A549 (cell line): ENCODE measurements around the gene CXCL5. TPM values are rescaled to one million over a fixed set of nuclear protein-coding genes. Genes with fewer than 3 reads are reported as not detected.
A peak's percentile ranks its signal among the peaks of the same experiment; 100 is the strongest.

Experiments used
- ATAC-seq, 2 experiments: fragments of 200-7000 bp in 1 of 2; fragments of >200 bp in 1 of 2; cut with Nextera tagmentation in 1 of 2; cut with Tn5 transposase in 1 of 2; 3 replicates each; pipeline versions ENCODE4 v1.8.0 to v1.9.1; 2018 to 2020; ENCODE audit warnings: mild to moderate bottlenecking in 1 of 2, moderate library complexity in 1 of 2
- CTCF ChIA-PET: fragments of 300-600 bp; sonication (Branson Sonifier 250); formaldehyde crosslinking; extraction: SDS; loops from one replicate; lab custom pipeline; 2021; ENCODE audit warnings: antibody characterized with exemption, inconsistent platforms; lab: Yijun Ruan, JAX
- POLR2A ChIA-PET: fragments of 350-600 bp; formaldehyde crosslinking; extraction: SDS; loops from one replicate; lab custom pipeline; 2021; ENCODE audit warnings: antibody characterized with exemption, inconsistent platforms; lab: Yijun Ruan, JAX
- DNase-seq, 2 experiments: peaks; one replicate each; pipeline versions ENCODE4 v3.0.0 to v3.0.0-alpha.2; 2011 to 2016; ENCODE audit warnings: low read depth in 1 of 2, low spot score in 1 of 2
- FAIRE-seq: peaks from 2 replicates; lab custom pipeline; 2011; peaks lifted over from hg19 to GRCh38; lab: Jason Lieb, UNC
- H3K27ac ChIP-seq, 2 experiments: fragments of >200 bp; sonication (Bioruptor Twin); formaldehyde crosslinking; 3 replicates each; pipeline ENCODE4 v1.5.1; 2016 to 2017
- H3K4me1 ChIP-seq: fragments of >200 bp; sonication (Bioruptor Twin); formaldehyde crosslinking; 3 replicates; pipeline ENCODE4 v1.6.1; 2016
- H3K4me2 ChIP-seq: fragments of >200 bp; sonication (Bioruptor Twin); formaldehyde crosslinking; 3 replicates; pipeline ENCODE4 v1.6.1; 2016
- H3K4me3 ChIP-seq: fragments of >200 bp; sonication (Bioruptor Twin); formaldehyde crosslinking; 3 replicates; pipeline ENCODE4 v1.5.1; 2016
- H3K9me3 ChIP-seq: fragments of >200 bp; sonication (Bioruptor Twin); formaldehyde crosslinking; 3 replicates; pipeline ENCODE4 v1.6.1; 2016
- ATOH8 ChIP-seq: fragments of 250-450 bp; sonication (Bioruptor Pico); IDR thresholded peaks from 2 replicates; pipeline ENCODE4 v1.5.0; 2020; ENCODE audit warnings: low read depth, mild to moderate bottlenecking, moderate library complexity
- CBX8 ChIP-seq: fragments of 200-600 bp; sonication (generic); IDR thresholded peaks from 2 replicates; pipeline ENCODE4 v1.6.1; 2016
- CEBPB ChIP-seq, 2 experiments: fragments of >200 bp in 1 of 2; sonication (Bioruptor Twin) in 1 of 2; formaldehyde crosslinking in 1 of 2; IDR thresholded peaks; 2 replicates each; pipeline ENCODE4 v1.6.1; 2012 to 2016
- CHD2 ChIP-seq: fragments of 150-350 bp; IDR thresholded peaks from 2 replicates; pipeline ENCODE4 v1.6.1; 2014; ENCODE audit warnings: low read length; ENCODE audit not compliant: partially characterized antibody
- CHD4 ChIP-seq: fragments of 200-600 bp; sonication (generic); IDR thresholded peaks from 2 replicates; pipeline ENCODE4 v1.6.1; 2016; ENCODE audit warnings: antibody characterized with exemption, mild to moderate bottlenecking, borderline replicate concordance
- EHMT2 ChIP-seq: fragments of 200-600 bp; sonication (generic); IDR thresholded peaks from 2 replicates; pipeline ENCODE4 v1.6.1; 2016; ENCODE audit warnings: antibody characterized with exemption, low read depth, mild to moderate bottlenecking, moderate library complexity
- EP300 ChIP-seq, 2 experiments: fragments of >200 bp; sonication (Bioruptor Twin); formaldehyde crosslinking; IDR thresholded peaks; 2 replicates in 1 of 2; 3 replicates in 1 of 2; pipeline ENCODE4 v1.6.1; 2016 to 2017
- ESRRA ChIP-seq: fragments of 150-350 bp; IDR thresholded peaks from 2 replicates; pipeline ENCODE4 v1.6.1; 2014; ENCODE audit warnings: mild to moderate bottlenecking, low read length, borderline replicate concordance
- FOSL2 ChIP-seq, 2 experiments: fragments of 450-650 bp in 1 of 2; fragments of >200 bp in 1 of 2; sonication (Bioruptor Twin) in 1 of 2; formaldehyde crosslinking; IDR thresholded peaks; 2 replicates each; pipeline versions ENCODE4 v1.5.0 to v1.6.1; 2016 to 2020; ENCODE audit warnings: mild to moderate bottlenecking in 1 of 2, moderate library complexity in 1 of 2
- HEYL ChIP-seq: fragments of 250-450 bp; sonication (Bioruptor Pico); IDR thresholded peaks from 2 replicates; pipeline ENCODE4 v1.8.0; 2021; ENCODE audit warnings: mild to moderate bottlenecking, moderate library complexity
- HOXB13 ChIP-seq: fragments of 250-450 bp; sonication (Bioruptor Pico); IDR thresholded peaks from 2 replicates; pipeline ENCODE4 v1.5.0; 2020; ENCODE audit warnings: low read depth, mild to moderate bottlenecking, moderate library complexity
- JUNB ChIP-seq: fragments of >200 bp; sonication (Bioruptor Twin); formaldehyde crosslinking; IDR thresholded peaks from 2 replicates; pipeline ENCODE4 v1.6.1; 2016
- KDM1A ChIP-seq: fragments of 200-600 bp; sonication (generic); IDR thresholded peaks from 2 replicates; pipeline ENCODE4 v1.6.1; 2016; ENCODE audit warnings: low read depth, mild to moderate bottlenecking
- KDM5A ChIP-seq: fragments of 200-600 bp; sonication (generic); IDR thresholded peaks from 2 replicates; pipeline ENCODE4 v1.6.1; 2016; ENCODE audit warnings: antibody characterized with exemption, mild to moderate bottlenecking
- MAFK ChIP-seq: fragments of 450-650 bp; IDR thresholded peaks from 2 replicates; pipeline ENCODE4 v1.6.1; 2014; ENCODE audit not compliant: partially characterized antibody
- NFE2L2 ChIP-seq: fragments of 150-350 bp; conservative IDR thresholded peaks from 2 replicates; pipeline ENCODE4 v1.6.1; 2014; ENCODE audit warnings: low read length
- NPAS2 ChIP-seq: fragments of 250-450 bp; sonication (Bioruptor Pico); IDR thresholded peaks from 2 replicates; pipeline ENCODE4 v1.8.0; 2022; ENCODE audit warnings: mild to moderate bottlenecking, moderate library complexity, borderline replicate concordance
- POLR2AphosphoS2 ChIP-seq: conservative IDR thresholded peaks from 2 replicates; pipeline ENCODE4 v1.6.1; 2012; ENCODE audit warnings: low read length, improper control_type of control experiment, inconsistent platforms
- SMC3 ChIP-seq: fragments of >200 bp; sonication (Bioruptor Twin); formaldehyde crosslinking; IDR thresholded peaks from 3 replicates; pipeline ENCODE4 v1.6.1; 2018; ENCODE audit warnings: inconsistent platforms
- SREBF2 ChIP-seq: fragments of 450-650 bp; IDR thresholded peaks from 2 replicates; pipeline ENCODE4 v1.6.1; 2014; ENCODE audit warnings: mild to moderate bottlenecking, moderate library complexity
- ZC3H11A ChIP-seq: fragments of 450-650 bp; IDR thresholded peaks from 2 replicates; pipeline ENCODE4 v1.6.1; 2014; ENCODE audit warnings: antibody characterized with exemption, mild to moderate bottlenecking
- ZNF302 ChIP-seq: fragments of 250-450 bp; sonication (Bioruptor Pico); IDR thresholded peaks from 2 replicates; pipeline ENCODE4 v1.9.0; 2021; ENCODE audit warnings: inconsistent platforms, mild to moderate bottlenecking, moderate library complexity
- ZSCAN20 ChIP-seq: fragments of 250-450 bp; sonication (Bioruptor Pico); IDR thresholded peaks from 2 replicates; pipeline ENCODE4 v1.8.0; 2022; ENCODE audit warnings: mild to moderate bottlenecking, moderate library complexity
- WGBS: methylation state at CpG from one replicate; pipeline ENCODE4 v1.1.6; 2017; ENCODE audit errors: missing lambda C conversion rate; 5-methylcytosine and 5-hydroxymethylcytosine counted together
- polyA plus RNA-seq, 4 experiments: library from polyadenylated mRNA; depleted of rRNA in 3 of 4; stranded (reverse); fragments of >200 nt; fragmentation: RNase III in 1 of 4; extraction: RNeasy Plus Mini Kit Qiagen cat#74134 plus additional on column Dnase treatment in 1 of 4; gene quantifications; 2 replicates in 3 of 4; 3 replicates in 1 of 4; pipeline ENCODE4 v1.2.3, GENCODE V29; 2011 to 2017
- TF ChIP-seq, protein P1 (sequence below): fragments of 150-350 bp; IDR thresholded peaks from 2 replicates; pipeline ENCODE4 v1.6.1; 2014; ENCODE audit warnings: low read depth, mild to moderate bottlenecking, low read length
- TF ChIP-seq, protein P2 (sequence below): IDR thresholded peaks from 2 replicates; pipeline ENCODE4 v1.6.1; 2012
- TF ChIP-seq, protein P3 (sequence below): fragments of >200 bp; sonication (Bioruptor Twin); formaldehyde crosslinking; IDR thresholded peaks from 2 replicates; pipeline ENCODE4 v1.6.1; 2016
- TF ChIP-seq, protein P4 (sequence below): fragments of 450-650 bp; IDR thresholded peaks from 2 replicates; pipeline ENCODE4 v1.6.1; 2014; ENCODE audit warnings: antibody characterized with exemption
- TF ChIP-seq, protein P5 (sequence below): fragments of 200-600 bp; sonication (generic); IDR thresholded peaks from 2 replicates; pipeline ENCODE4 v1.6.1; 2016; ENCODE audit warnings: antibody characterized with exemption, mild to moderate bottlenecking, moderate library complexity

The CXCL5 gene
- polyA plus RNA-seq, 2 of the 4 experiments (the other 2 are of a cell fraction) = 127 to 195 TPM

- TF ChIP-seq CEBPB (IDR thresholded peaks at IDR 0.05) = peak; percentile 86 to 87; a peak in 3 of 4 replicates
- TF ChIP-seq, protein P1, sequence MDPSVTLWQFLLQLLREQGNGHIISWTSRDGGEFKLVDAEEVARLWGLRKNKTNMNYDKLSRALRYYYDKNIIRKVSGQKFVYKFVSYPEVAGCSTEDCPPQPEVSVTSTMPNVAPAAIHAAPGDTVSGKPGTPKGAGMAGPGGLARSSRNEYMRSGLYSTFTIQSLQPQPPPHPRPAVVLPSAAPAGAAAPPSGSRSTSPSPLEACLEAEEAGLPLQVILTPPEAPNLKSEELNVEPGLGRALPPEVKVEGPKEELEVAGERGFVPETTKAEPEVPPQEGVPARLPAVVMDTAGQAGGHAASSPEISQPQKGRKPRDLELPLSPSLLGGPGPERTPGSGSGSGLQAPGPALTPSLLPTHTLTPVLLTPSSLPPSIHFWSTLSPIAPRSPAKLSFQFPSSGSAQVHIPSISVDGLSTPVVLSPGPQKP = no peak
- TF ChIP-seq, protein P2, sequence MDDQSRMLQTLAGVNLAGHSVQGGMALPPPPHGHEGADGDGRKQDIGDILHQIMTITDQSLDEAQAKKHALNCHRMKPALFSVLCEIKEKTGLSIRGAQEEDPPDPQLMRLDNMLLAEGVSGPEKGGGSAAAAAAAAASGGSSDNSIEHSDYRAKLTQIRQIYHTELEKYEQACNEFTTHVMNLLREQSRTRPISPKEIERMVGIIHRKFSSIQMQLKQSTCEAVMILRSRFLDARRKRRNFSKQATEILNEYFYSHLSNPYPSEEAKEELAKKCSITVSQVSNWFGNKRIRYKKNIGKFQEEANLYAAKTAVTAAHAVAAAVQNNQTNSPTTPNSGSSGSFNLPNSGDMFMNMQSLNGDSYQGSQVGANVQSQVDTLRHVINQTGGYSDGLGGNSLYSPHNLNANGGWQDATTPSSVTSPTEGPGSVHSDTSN = no peak
- TF ChIP-seq CHD4 = no peak
- no peak for TF ChIP-seq ATOH8 (CRISPR knock-in tag)
- TF ChIP-seq EP300 (IDR thresholded peaks at IDR 0.05) = peak; percentile 90 to 96; a peak in 4 of 5 replicates
- no peak for TF ChIP-seq EHMT2
Observed at GRCh38 chr4:74005528-74005927, 7.1 kb upstream of the CXCL5 start (continued).

GRCh38 chr4:74004668-74005067 lies 6.2 kb upstream of the CXCL5 start:
- CTCF ChIA-PET = no interaction called here
- Histone ChIP-seq H3K27ac (peak overlapping the region; percentile 78 to 89), H3K4me1 (peaks cover 34% of the 10 kb centered on the region), H3K4me2 (peak overlapping the region; percentile 66), H3K4me3 (no peak overlapping the region; the same call in 2 of the 3 replicates), H3K9me3 (peaks cover 8% of the 10 kb centered on the region; the same call in 1 of the 3 replicates)
- DNase-seq = no peak
- WGBS = 6% methylated on average over 4 of the region's 4 CpGs
- peak in 1 of 2 experiments; percentile 46; a peak in 1 of 6 replicates for ATAC-seq
- no peak for FAIRE-seq
- TF ChIP-seq HOXB13 (no peak), JUNB (no peak), KDM1A (no peak), KDM5A (no peak), ZNF302 (no peak), HEYL (CRISPR knock-in tag) (no peak), NPAS2 (CRISPR knock-in tag) (no peak), ZC3H11A (no peak), MAFK (no peak)
- TF ChIP-seq, protein P3, sequence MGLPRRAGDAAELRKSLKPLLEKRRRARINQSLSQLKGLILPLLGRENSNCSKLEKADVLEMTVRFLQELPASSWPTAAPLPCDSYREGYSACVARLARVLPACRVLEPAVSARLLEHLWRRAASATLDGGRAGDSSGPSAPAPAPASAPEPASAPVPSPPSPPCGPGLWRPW = no peak
- POLR2A ChIA-PET = no interaction called here

GRCh38 chr4:74000301-74000700 lies 1.8 kb upstream of the CXCL5 start:
- Histone ChIP-seq H3K27ac (peak overlapping the region; percentile 93 to 99; a peak in 5 of 6 replicates), H3K4me2 (no peak overlapping the region), H3K9me3 (peaks cover 8% of the 10 kb centered on the region; the same call in 1 of the 3 replicates), H3K4me3 (no peak overlapping the region), H3K4me1 (peaks cover 28% of the 10 kb centered on the region)
- ATAC-seq = no peak
- ChIA-PET CTCF (interaction anchor here (2.9 to 4.4 kb wide), 3 partner anchors 38 to 134 kb away, joined by 22 to 30 read pairs (median 23); partner anchors contain the start of genes CXCL2 and CXCL3), POLR2A (no interaction called here)
- FAIRE-seq = no peak
- DNase-seq = no peak
- WGBS = 88% methylated on average over 6 of the region's 6 CpGs
- TF ChIP-seq ZNF302 (no peak), MAFK (no peak), FOSL2 (IDR thresholded peaks at IDR 0.05) (no peak), FOSL2 (CRISPR knock-in tag; IDR thresholded peaks at IDR 0.05) (no peak), POLR2AphosphoS2 (no peak), KDM5A (no peak), SREBF2 (no peak), SMC3 (no peak), CHD2 (no peak), ZSCAN20 (no peak), ESRRA (no peak), NFE2L2 (no peak), CBX8 (no peak)
- TF ChIP-seq, protein P4, sequence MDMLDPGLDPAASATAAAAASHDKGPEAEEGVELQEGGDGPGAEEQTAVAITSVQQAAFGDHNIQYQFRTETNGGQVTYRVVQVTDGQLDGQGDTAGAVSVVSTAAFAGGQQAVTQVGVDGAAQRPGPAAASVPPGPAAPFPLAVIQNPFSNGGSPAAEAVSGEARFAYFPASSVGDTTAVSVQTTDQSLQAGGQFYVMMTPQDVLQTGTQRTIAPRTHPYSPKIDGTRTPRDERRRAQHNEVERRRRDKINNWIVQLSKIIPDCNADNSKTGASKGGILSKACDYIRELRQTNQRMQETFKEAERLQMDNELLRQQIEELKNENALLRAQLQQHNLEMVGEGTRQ = no peak
- TF ChIP-seq, protein P5, sequence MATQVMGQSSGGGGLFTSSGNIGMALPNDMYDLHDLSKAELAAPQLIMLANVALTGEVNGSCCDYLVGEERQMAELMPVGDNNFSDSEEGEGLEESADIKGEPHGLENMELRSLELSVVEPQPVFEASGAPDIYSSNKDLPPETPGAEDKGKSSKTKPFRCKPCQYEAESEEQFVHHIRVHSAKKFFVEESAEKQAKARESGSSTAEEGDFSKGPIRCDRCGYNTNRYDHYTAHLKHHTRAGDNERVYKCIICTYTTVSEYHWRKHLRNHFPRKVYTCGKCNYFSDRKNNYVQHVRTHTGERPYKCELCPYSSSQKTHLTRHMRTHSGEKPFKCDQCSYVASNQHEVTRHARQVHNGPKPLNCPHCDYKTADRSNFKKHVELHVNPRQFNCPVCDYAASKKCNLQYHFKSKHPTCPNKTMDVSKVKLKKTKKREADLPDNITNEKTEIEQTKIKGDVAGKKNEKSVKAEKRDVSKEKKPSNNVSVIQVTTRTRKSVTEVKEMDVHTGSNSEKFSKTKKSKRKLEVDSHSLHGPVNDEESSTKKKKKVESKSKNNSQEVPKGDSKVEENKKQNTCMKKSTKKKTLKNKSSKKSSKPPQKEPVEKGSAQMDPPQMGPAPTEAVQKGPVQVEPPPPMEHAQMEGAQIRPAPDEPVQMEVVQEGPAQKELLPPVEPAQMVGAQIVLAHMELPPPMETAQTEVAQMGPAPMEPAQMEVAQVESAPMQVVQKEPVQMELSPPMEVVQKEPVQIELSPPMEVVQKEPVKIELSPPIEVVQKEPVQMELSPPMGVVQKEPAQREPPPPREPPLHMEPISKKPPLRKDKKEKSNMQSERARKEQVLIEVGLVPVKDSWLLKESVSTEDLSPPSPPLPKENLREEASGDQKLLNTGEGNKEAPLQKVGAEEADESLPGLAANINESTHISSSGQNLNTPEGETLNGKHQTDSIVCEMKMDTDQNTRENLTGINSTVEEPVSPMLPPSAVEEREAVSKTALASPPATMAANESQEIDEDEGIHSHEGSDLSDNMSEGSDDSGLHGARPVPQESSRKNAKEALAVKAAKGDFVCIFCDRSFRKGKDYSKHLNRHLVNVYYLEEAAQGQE = no peak
- TF ChIP-seq, protein P3 = no peak
